ENCODE results near the gene BCL2L1.

The BCL2L1 gene

DNA sequence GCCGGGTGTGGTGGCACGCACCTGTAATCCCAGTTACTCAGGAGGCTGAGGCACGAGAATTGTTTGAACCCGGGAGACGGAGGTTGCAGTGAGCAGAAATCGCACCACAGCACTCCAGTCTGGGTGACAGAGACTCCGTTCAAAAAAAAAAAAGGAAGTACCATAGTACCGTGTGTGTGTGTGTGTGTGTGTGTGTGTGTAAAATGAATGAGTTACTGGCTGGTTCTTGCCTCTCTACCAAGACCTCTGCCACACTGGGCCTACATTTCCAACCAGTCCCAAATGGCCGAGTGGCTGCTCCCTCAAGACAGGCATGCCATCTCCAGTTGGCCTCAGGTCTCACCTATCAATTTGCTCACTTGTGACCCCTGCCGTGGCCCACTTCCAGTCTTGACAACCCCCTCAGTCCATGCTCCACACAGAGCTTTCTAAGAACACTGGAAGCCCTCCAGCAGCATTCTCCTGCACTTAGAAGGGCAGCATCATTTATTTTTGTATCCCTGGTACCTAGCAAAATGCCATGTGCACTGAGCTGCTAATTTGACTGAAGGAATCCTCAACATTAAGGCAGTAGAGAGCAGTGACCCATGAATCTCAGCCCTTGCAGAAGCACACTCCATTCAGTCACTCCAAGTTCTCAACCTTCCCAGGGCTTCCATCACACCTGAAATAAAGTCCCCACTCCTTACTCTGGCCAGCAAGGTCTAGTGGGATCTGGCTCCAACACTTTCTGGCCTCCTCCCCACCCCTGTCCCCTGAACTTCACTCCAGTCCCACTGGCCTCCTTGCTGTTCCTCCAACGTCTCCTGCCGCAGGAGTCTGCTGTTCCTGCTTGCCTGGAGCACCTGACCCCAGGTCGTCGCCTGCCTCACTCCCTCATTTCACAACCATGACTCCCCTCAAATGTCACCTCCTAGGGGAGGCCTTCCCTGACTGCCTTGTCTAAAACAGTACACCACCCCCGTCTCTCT is 55.1 kb downstream of the BCL2L1 start:
- TF ChIP-seq ZFP3 (CRISPR knock-in tag; IDR thresholded peaks at IDR 0.05): no peak
- TF ChIP-seq CSDC2 (CRISPR knock-in tag; IDR thresholded peaks at IDR 0.05): no peak
- no peak for TF ChIP-seq PPARA (CRISPR knock-in tag; IDR thresholded peaks at IDR 0.05; ENCODE audit: borderline replicate concordance)
- TF ChIP-seq, protein P1, sequence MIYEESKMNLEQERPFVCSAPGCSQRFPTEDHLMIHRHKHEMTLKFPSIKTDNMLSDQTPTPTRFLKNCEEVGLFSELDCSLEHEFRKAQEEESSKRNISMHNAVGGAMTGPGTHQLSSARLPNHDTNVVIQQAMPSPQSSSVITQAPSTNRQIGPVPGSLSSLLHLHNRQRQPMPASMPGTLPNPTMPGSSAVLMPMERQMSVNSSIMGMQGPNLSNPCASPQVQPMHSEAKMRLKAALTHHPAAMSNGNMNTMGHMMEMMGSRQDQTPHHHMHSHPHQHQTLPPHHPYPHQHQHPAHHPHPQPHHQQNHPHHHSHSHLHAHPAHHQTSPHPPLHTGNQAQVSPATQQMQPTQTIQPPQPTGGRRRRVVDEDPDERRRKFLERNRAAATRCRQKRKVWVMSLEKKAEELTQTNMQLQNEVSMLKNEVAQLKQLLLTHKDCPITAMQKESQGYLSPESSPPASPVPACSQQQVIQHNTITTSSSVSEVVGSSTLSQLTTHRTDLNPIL (CRISPR knock-in tag; IDR thresholded peaks at IDR 0.05; ENCODE audit: low read depth): no peak
- TF ChIP-seq GLIS3 (CRISPR knock-in tag; IDR thresholded peaks at IDR 0.05): no peak
- no peak for TF ChIP-seq ZNF70 (CRISPR knock-in tag; IDR thresholded peaks at IDR 0.05)
- TF ChIP-seq, protein P2, sequence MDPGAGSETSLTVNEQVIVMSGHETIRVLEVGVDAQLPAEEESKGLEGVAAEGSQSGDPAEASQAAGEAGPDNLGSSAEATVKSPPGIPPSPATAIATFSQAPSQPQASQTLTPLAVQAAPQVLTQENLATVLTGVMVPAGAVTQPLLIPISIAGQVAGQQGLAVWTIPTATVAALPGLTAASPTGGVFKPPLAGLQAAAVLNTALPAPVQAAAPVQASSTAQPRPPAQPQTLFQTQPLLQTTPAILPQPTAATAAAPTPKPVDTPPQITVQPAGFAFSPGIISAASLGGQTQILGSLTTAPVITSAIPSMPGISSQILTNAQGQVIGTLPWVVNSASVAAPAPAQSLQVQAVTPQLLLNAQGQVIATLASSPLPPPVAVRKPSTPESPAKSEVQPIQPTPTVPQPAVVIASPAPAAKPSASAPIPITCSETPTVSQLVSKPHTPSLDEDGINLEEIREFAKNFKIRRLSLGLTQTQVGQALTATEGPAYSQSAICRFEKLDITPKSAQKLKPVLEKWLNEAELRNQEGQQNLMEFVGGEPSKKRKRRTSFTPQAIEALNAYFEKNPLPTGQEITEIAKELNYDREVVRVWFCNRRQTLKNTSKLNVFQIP (CRISPR knock-in tag; IDR thresholded peaks at IDR 0.05; ENCODE audit: borderline replicate concordance, low read depth): no peak
- TF ChIP-seq, protein P3, sequence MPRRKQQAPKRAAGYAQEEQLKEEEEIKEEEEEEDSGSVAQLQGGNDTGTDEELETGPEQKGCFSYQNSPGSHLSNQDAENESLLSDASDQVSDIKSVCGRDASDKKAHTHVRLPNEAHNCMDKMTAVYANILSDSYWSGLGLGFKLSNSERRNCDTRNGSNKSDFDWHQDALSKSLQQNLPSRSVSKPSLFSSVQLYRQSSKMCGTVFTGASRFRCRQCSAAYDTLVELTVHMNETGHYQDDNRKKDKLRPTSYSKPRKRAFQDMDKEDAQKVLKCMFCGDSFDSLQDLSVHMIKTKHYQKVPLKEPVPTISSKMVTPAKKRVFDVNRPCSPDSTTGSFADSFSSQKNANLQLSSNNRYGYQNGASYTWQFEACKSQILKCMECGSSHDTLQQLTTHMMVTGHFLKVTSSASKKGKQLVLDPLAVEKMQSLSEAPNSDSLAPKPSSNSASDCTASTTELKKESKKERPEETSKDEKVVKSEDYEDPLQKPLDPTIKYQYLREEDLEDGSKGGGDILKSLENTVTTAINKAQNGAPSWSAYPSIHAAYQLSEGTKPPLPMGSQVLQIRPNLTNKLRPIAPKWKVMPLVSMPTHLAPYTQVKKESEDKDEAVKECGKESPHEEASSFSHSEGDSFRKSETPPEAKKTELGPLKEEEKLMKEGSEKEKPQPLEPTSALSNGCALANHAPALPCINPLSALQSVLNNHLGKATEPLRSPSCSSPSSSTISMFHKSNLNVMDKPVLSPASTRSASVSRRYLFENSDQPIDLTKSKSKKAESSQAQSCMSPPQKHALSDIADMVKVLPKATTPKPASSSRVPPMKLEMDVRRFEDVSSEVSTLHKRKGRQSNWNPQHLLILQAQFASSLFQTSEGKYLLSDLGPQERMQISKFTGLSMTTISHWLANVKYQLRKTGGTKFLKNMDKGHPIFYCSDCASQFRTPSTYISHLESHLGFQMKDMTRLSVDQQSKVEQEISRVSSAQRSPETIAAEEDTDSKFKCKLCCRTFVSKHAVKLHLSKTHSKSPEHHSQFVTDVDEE (CRISPR knock-in tag; IDR thresholded peaks at IDR 0.05): no peak
- TF ChIP-seq, protein P4, sequence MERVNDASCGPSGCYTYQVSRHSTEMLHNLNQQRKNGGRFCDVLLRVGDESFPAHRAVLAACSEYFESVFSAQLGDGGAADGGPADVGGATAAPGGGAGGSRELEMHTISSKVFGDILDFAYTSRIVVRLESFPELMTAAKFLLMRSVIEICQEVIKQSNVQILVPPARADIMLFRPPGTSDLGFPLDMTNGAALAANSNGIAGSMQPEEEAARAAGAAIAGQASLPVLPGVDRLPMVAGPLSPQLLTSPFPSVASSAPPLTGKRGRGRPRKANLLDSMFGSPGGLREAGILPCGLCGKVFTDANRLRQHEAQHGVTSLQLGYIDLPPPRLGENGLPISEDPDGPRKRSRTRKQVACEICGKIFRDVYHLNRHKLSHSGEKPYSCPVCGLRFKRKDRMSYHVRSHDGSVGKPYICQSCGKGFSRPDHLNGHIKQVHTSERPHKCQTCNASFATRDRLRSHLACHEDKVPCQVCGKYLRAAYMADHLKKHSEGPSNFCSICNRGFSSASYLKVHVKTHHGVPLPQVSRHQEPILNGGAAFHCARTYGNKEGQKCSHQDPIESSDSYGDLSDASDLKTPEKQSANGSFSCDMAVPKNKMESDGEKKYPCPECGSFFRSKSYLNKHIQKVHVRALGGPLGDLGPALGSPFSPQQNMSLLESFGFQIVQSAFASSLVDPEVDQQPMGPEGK (CRISPR knock-in tag; IDR thresholded peaks at IDR 0.05; ENCODE audit: borderline replicate concordance): no peak
- TF ChIP-seq ZNF8 (CRISPR knock-in tag; IDR thresholded peaks at IDR 0.05): no peak
- TF ChIP-seq RARB (CRISPR knock-in tag; IDR thresholded peaks at IDR 0.05): no peak
- TF ChIP-seq ISL1 (CRISPR knock-in tag; IDR thresholded peaks at IDR 0.05): no peak
- no peak for TF ChIP-seq ARNTL (CRISPR knock-in tag; IDR thresholded peaks at IDR 0.05; ENCODE audit: borderline replicate concordance, low read depth)
- TF ChIP-seq, protein P5, sequence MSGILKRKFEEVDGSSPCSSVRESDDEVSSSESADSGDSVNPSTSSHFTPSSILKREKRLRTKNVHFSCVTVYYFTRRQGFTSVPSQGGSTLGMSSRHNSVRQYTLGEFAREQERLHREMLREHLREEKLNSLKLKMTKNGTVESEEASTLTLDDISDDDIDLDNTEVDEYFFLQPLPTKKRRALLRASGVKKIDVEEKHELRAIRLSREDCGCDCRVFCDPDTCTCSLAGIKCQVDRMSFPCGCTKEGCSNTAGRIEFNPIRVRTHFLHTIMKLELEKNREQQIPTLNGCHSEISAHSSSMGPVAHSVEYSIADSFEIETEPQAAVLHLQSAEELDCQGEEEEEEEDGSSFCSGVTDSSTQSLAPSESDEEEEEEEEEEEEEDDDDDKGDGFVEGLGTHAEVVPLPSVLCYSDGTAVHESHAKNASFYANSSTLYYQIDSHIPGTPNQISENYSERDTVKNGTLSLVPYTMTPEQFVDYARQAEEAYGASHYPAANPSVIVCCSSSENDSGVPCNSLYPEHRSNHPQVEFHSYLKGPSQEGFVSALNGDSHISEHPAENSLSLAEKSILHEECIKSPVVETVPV (CRISPR knock-in tag; IDR thresholded peaks at IDR 0.05): no peak
- ATAC-seq: no peak

DNA sequence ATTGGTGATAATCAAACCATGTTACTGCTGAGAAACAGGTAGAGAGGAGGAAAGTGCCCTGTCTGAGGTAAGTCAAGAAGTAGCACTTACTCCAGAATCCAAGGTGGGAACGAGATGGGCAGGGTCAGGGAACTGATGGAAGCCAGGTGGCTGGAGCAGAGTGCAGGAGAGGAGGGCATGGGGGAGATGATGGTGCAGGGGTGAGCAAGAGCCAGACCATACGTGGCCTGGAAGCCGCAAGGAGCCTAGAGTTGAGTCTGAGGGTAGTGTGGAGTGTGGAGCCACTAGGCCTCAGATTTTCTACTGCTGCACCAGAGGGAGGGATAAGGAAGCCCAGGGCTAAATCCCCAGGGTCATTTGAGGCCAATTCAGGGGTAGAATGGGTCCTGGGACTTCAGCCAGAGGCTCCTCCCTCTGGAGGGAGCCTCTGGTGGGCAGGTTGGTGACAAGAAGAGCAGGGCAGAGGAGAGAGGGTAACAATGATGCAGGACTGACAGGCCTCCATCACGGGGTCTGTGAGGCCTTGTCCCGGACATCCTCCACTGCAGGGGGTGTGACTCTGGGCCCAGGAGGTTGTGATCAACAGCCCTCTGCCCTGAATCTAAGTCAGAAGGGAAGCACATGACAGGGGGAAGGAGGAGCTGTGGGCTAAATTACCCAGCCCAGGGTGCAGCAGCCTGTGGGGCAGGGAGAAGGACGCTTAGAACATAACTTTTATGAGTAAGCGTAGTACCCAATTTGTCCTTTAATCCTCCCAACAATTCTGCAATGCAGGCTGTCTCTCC is 56.2 kb downstream of the BCL2L1 start:
- no peak for ATAC-seq
- TF ChIP-seq BACH2 (CRISPR knock-in tag; IDR thresholded peaks at IDR 0.05; ENCODE audit: borderline replicate concordance): no peak
- TF ChIP-seq RARB (CRISPR knock-in tag; IDR thresholded peaks at IDR 0.05): no peak
- no peak for TF ChIP-seq TCF4 (CRISPR knock-in tag; IDR thresholded peaks at IDR 0.05; ENCODE audit: borderline replicate concordance)

DNA sequence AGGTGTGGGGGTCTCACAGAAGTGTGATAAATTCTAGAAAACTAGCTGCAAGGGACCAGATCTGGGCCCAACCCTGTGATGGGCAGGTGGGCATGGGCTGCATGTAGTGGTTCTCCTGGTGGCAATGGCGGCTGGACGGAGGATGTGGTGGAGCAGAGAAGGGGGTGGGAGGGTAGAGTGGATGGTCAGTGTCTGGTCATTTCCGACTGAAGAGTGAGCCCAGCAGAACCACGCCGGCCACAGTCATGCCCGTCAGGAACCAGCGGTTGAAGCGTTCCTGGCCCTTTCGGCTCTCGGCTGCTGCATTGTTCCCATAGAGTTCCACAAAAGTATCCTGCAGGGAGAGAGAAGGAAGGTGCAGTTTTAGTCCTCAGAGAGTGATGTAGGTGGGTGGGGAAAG is 56.9 kb downstream of the BCL2L1 start:
- no peak for TF ChIP-seq ARNTL (CRISPR knock-in tag; IDR thresholded peaks at IDR 0.05; ENCODE audit: borderline replicate concordance, low read depth)
- no peak for TF ChIP-seq RARB (CRISPR knock-in tag; IDR thresholded peaks at IDR 0.05)
- TF ChIP-seq TCF4 (CRISPR knock-in tag; IDR thresholded peaks at IDR 0.05; ENCODE audit: borderline replicate concordance): no peak
- TF ChIP-seq ZC3H10 (CRISPR knock-in tag; IDR thresholded peaks at IDR 0.05): no peak
- no peak for ATAC-seq

Data from SK-N-SH treated with all-trans-retinoic acid at 6 μM for 48 hours (cell line).